Measurements from ENCODE around the gene TMEM18.

Gene TMEM18

DNA sequence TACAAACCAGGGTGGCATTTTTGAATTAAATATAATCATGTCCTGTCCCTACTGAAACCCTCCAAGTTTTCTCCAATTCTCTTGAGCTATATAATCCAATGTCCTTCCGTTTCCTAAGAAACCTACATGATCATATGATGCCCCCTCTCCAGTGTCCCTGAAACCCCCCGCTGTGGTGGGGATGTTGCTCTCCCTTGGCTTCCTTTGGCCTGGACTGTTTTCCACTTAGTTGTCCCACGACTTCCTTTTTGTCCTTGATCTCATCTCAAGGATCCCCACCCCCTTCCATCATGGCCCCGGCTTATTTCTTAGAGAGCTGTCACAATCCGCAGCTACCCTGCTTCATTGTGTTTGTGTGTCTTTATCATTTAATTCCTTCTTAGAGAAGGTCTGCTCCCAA is 43.8 kb downstream of the TMEM18 start:
- DNase-seq, result no peak

GRCh38 chr2:632471-632870 is 44.7 kb downstream of the TMEM18 start:
- DNase-seq, result no peak

DNA sequence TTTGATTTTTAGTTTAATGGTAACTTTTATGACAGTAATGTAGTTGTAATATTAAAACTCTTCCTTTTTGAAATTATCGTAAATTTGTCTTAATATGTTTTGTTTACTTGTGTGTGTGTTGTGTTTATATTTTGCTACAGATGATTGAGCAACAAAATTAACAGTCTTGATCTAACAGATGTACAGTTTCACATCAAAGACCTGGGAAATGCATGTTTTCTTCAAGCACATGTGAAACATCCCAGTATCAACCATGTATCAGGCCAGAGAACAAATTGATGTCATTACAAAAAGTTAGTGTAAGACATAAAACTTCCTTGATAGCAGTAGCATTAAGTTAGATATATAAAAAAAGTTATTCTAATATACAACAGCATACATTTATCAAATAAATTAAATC is 45.5 kb downstream of the TMEM18 start:
- DNase-seq, result no peak

GRCh38 chr2:630451-631320 is 46.5 kb downstream of the TMEM18 start:
- DNase-seq, result no peak

DNA sequence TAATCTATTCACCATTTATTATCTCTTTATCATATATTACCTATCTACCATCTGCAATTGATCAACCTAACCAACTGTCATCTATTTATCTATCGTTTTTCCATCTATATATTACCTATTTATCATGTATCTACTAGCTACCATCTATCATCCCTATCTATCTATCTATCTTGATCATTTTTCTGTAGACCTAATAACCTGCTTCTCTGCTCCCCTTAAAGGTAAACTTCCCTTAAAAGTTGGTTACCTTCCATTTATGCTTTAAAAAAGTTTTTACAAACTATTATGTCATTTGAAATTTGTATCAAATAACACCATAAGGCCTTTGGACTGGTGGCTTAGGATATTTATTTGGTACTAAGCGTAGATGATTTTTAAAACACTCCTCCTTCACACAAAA is 47.2 kb downstream of the TMEM18 start:
- DNase-seq, result no peak

- DNase-seq, result no peak
These were observed 48.6 kb downstream of the TMEM18 start for GRCh38 chr2:628651-629050.

GRCh38 chr2:627926-628560 is 49.2 kb downstream of the TMEM18 start:
- no peak for DNase-seq

DNA sequence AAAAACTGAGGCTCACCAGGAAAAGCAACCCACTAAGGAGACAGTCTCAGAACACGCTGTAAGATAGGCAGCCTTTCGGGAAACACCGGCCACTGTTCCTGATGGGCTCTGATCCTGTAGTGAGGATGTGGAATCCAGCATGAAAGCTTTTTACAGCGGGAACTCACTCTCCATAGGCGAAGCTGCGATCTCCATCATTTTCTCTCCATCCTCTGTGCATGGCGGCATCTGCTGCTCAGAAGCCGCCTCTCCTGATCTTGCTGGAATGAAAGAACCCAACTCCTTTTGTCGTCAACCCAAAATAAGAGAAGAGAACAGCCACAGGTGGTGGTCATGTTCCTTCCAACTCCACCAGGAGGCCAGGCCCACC is 49.9 kb downstream of the TMEM18 start:
- DNase-seq, result no peak

DNA sequence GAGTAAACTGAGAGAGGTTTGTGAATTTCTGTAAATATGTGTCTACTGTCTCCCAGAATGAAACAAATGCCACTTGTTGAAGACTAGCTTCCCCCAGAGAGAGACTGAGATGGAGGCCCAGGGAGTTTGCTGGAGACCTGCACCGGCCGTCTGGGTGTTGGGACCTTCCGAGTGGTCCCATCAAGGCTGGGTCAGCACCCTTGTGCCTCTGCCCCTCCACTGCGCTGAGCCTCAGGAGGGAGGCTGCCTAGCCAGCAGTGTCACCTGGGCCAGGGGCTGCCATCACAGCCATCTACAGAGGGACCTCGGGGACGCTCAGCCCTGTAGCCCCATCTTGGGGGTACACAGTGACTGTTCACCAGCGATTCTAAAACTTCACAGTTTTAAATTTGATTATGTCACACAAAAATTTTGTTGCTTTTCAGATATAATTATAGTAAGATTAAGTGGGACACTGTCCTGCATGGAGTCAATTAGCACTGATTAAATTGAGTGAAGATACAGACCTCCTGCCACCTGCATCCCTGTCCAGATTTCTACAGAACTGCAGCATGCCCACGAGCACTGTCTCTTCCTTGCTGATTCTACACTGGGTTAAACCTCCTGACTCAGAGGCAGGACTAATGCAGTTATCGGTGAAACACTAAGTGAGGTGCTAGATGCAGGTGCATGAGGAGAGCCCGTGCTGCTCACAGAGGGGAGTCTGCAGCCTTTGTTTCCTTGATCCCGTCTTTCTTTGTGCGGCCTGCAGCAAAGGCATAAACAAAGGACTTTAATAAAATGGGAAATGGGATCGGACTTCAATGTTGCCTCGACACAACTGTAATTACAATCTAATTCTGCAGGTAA is 50.5 kb downstream of the TMEM18 start:
- DNase-seq, result no peak

DNA sequence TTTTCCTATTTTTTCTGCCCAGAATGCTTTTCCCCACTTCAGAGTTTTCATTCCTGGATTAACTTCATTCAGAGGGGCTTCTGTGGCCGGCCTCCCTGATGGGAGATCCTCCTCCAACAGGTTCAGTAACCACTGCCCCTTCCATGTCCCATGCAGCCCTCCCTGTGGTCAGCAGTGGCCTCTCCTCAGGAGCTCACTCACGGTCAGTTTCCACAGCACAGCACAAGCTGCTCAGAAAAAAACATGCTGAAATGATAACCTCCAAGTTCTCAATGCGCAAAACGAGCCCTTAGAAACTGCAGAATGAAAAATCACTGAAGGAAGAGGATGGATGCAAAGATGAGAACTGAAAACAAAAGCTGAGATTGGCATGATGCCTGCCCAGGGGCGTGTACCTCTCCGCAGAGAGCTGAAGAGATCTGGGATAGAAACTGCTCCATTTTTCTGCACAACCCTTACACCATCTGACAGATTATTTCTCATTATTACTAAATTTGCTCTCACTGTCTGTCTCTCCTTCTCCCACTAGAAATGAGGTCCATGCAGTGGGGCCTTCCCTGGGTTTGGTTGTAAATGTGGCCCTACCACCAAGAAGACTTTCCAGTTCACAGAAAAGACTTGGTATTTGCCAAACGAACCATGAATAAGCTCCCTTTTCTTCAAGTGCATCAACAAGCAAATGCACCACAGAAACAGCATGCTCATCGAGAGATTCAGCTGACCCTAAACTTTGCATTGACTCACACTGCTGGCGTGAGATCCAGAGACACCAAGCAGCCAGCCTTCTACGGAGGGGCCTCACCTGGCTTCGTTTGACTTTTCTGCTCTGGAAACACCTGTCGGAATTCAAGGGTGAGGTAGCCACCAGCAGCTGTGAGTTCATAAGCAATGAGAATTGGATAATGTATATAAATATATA is 51.5 kb downstream of the TMEM18 start:
- no peak for DNase-seq

GRCh38 chr2:624551-625347 is 52.5 kb downstream of the TMEM18 start:
- no peak for DNase-seq

DNA sequence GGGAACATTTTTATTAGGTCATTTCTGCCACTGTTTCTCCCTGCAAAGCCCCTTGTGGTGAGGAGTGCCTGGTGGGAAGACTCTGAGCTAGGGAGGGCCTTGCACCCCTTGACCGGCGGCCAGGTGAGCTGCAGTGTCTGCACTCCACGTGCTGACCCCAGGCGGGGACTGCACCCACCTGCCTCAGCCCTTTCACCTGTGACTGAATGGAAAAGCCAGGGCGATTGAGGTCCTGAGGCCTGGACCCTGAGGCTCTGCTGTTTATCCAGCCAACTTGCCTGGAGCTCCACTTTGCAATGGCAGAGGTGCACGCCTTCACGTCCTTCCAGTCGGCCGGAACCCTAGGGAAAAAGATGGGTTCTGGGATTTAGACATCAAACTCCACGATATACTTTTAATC is 53.1 kb downstream of the TMEM18 start:
- no peak for DNase-seq

DNA sequence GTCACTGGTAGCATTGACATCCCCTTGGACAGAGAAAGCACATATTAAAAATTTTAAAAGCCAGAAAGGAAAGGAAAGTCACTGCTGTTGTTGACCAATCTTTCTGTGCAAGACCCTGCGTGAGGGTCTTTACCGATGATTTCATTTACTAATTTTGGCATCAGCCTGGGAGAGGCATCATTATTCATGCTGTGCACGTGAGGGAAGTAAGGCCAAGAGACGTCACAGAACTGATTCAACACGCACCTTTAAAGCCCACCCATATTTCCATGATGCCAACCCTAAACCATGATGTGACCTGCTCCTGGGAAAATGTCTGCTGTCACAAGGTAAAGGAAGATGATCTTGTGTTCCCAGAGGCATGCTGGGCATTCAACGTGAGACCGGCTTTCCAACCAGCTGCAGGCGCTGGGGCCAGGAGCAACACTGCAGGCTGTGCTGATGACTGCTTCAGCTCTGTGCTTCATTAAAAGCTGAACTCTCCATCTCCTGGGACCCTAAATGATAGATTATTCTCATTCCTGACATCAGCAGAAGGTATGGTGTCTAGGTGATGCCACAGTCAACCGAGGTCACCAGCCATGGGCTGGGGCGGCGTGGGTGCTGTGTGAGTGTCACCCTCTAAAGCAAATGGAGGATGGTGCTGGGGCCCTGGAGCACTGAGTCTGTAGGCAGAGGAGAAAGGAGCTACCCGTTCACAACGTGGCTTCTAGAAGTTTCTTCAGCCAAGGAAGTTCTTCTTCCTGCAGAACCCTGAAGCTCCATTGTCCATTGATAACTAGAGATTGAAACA is 53.9 kb downstream of the TMEM18 start:
- DNase-seq, result no peak

DNA sequence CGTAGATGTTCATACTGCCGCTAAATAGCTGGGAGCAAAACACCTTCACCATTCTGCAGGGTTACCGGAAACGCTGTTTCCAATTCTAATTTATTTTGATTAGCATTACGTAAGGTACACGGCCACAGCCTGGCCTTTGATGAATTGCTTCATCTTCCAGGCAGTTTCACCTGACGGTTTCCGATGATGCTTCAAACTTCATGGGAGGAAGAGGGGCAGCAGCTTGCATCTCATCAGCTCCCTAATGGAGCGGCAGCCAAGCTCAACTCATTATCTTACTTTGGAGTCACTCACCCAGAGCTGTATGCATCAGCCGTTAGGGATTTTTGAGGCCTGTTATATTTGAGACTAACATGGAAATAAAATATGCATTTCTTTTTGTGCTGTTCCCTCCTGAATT is 54.8 kb downstream of the TMEM18 start:
- DNase-seq, result no peak

- DNase-seq, result no peak
These were observed 55.7 kb downstream of the TMEM18 start for GRCh38 chr2:621303-622099.

- no peak for DNase-seq
These were observed 56.5 kb downstream of the TMEM18 start for GRCh38 chr2:620471-621302.

GRCh38 chr2:620004-620403 is 57.2 kb downstream of the TMEM18 start:
- DNase-seq, result no peak

GRCh38 chr2:618422-618990 is 58.7 kb downstream of the TMEM18 start:
- no peak for DNase-seq

- no peak for DNase-seq
These were observed 59.2 kb downstream of the TMEM18 start for GRCh38 chr2:618005-618404.
